ENCODE data around the gene KRT3. TPM values are rescaled to one million over a fixed set of nuclear protein-coding genes. Genes with fewer than 3 reads are reported as not detected.

Gene KRT3
- total RNA-seq, 1 experiment from 2014 or later = not detected

GRCh38 chr12:52760623-52761022 lies 35.3 kb downstream of the KRT3 start:
- no peak for ATAC-seq
- H3K4me1 Mint-ChIP-seq = no peaks in the 10 kb centered on the region
- peaks cover 18% of the 10 kb centered on the region for H3K27me3 Mint-ChIP-seq (ENCODE audit: low read depth)
- no peak overlapping the region for H3K4me3 Mint-ChIP-seq
- H3K9me3 Mint-ChIP-seq = no peaks in the 10 kb centered on the region; the same call in none of the 2 replicates
- ChIA-PET POLR2A (no interaction called here), CTCF (interaction anchor here (1.5 kb wide), 1 partner anchor 8 kb away, joined by 4 read pairs; no protein-coding TSS in a partner anchor)
- peaks cover 18% of the 10 kb centered on the region for H3K36me3 Mint-ChIP-seq
- no peak overlapping the region for H3K27ac Mint-ChIP-seq
- TF ChIP-seq JUN (CRISPR knock-in tag; IDR thresholded peaks at IDR 0.05) = no peak
- no peak for TF ChIP-seq ZMAT4 (CRISPR knock-in tag; IDR thresholded peaks at IDR 0.05)
- no peak for TF ChIP-seq ZNF416 (CRISPR knock-in tag; IDR thresholded peaks at IDR 0.05)
- no peak for TF ChIP-seq ATF1 (CRISPR knock-in tag; IDR thresholded peaks at IDR 0.05)
- no peak for TF ChIP-seq USF1 (CRISPR knock-in tag; IDR thresholded peaks at IDR 0.05)
- no peak for TF ChIP-seq MYBL2 (CRISPR knock-in tag; IDR thresholded peaks at IDR 0.05)
- no peak for TF ChIP-seq ZBTB43 (CRISPR knock-in tag; IDR thresholded peaks at IDR 0.05)
- TF ChIP-seq EMX1 (CRISPR knock-in tag; IDR thresholded peaks at IDR 0.05) = no peak
- no peak for TF ChIP-seq MAX (CRISPR knock-in tag; IDR thresholded peaks at IDR 0.05)
- TF ChIP-seq FOXJ3 (CRISPR knock-in tag; IDR thresholded peaks at IDR 0.05; ENCODE audit: borderline replicate concordance) = no peak
- no peak for TF ChIP-seq ESRRA (CRISPR knock-in tag; IDR thresholded peaks at IDR 0.05; ENCODE audit: borderline replicate concordance)
- no peak for TF ChIP-seq SMAD3 (CRISPR knock-in tag; IDR thresholded peaks at IDR 0.05; ENCODE audit: borderline replicate concordance)
- TF ChIP-seq ZNF138 (CRISPR knock-in tag; conservative IDR thresholded peaks at IDR 0.05) = no peak
- TF ChIP-seq CREB1 (CRISPR knock-in tag; IDR thresholded peaks at IDR 0.05) = no peak
- no peak for TF ChIP-seq CTCF (IDR thresholded peaks at IDR 0.05)
- no peak for TF ChIP-seq FOXP1 (CRISPR knock-in tag; IDR thresholded peaks at IDR 0.05; ENCODE audit: borderline replicate concordance)
- TF ChIP-seq NR1H2 (CRISPR knock-in tag; IDR thresholded peaks at IDR 0.05) = no peak
- no peak for TF ChIP-seq NR3C1 (CRISPR knock-in tag; conservative IDR thresholded peaks at IDR 0.05; ENCODE audit: low read depth)
- TF ChIP-seq NFYB (CRISPR knock-in tag; conservative IDR thresholded peaks at IDR 0.05; ENCODE audit: low read depth) = no peak
- DNase-seq (ENCODE audit: low spot score) = no peak

GRCh38 chr12:52759695-52760094 lies 36.2 kb downstream of the KRT3 start:
- Mint-ChIP-seq H3K4me1 (no peaks in the 10 kb centered on the region), H3K36me3 (peaks cover 18% of the 10 kb centered on the region), H3K9me3 (no peaks in the 10 kb centered on the region; the same call in none of the 2 replicates), H3K4me3 (no peak overlapping the region), H3K27ac (no peak overlapping the region), H3K27me3 (ENCODE audit: low read depth) (peaks cover 18% of the 10 kb centered on the region)
- CTCF ChIA-PET = interaction anchor here (0.6 to 1.5 kb wide), 9 partner anchors 9 to 174 kb away, joined by 3 to 8 read pairs (median 3); no protein-coding TSS in a partner anchor
- no peak for DNase-seq (ENCODE audit: low spot score)
- ATAC-seq = no peak
- POLR2A ChIA-PET = no interaction called here
- TF ChIP-seq CBFB (CRISPR knock-in tag; IDR thresholded peaks at IDR 0.05; ENCODE audit: low read depth) = no peak
- no peak for TF ChIP-seq TCF7 (CRISPR knock-in tag; IDR thresholded peaks at IDR 0.05; ENCODE audit: low read depth)
- no peak for TF ChIP-seq CREM (CRISPR knock-in tag; IDR thresholded peaks at IDR 0.05)
- no peak for TF ChIP-seq ZSCAN18 (CRISPR knock-in tag; IDR thresholded peaks at IDR 0.05)
- TF ChIP-seq RORB (CRISPR knock-in tag; IDR thresholded peaks at IDR 0.05) = no peak
- no peak for TF ChIP-seq E2F5 (CRISPR knock-in tag; IDR thresholded peaks at IDR 0.05)
- no peak for TF ChIP-seq ZNF423 (CRISPR knock-in tag; IDR thresholded peaks at IDR 0.05)
- no peak for TF ChIP-seq TEAD4 (CRISPR knock-in tag; IDR thresholded peaks at IDR 0.05)
- TF ChIP-seq GTF2I (CRISPR knock-in tag; conservative IDR thresholded peaks at IDR 0.05) = no peak
- no peak for TF ChIP-seq ZNF671 (CRISPR knock-in tag; IDR thresholded peaks at IDR 0.05)
- no peak for TF ChIP-seq PREB (CRISPR knock-in tag; IDR thresholded peaks at IDR 0.05; ENCODE audit: borderline replicate concordance)
- TF ChIP-seq ZNF138 (CRISPR knock-in tag; conservative IDR thresholded peaks at IDR 0.05) = no peak
- no peak for TF ChIP-seq KAT7 (CRISPR knock-in tag; IDR thresholded peaks at IDR 0.05; ENCODE audit: borderline replicate concordance)

All from WTC11 (cell line).